GM03348 (cell line): ENCODE results near the gene HSH2D.

ENCODE experiments used
- DNase-seq: peaks from one replicate; pipeline ENCODE4 v3.0.0; 2012; ENCODE audit warnings: low spot score

The HSH2D gene

DNA sequence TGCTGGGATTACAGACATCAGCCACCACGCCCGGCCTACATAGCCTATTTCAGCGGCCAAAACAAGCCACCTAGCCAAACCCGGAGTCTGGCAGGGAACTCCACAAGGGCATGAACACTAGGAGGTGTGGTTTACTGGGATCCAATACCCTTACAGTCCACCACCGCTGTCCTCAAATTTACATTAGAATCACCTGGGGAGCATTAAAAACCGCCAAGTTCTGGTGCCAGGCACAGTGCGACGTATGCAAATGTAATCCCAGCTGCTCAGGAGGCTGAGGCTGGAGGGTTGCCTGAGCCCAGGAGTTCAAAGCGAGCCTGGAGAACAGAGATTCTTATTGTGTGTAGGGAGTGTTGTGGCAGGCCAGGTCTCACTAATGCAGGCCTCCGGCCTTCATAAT, 50.0 kb downstream of the HSH2D start:
- no peak for DNase-seq

GRCh38 chr19:16197188-16197621, 53.7 kb downstream of the HSH2D start:
- peak; percentile 80 for DNase-seq

- DNase-seq = peak; percentile 99
Observed at GRCh38 chr19:16197622-16198369, 54.3 kb downstream of the HSH2D start, which contains the start of gene AP1M1. Gene AP1M1, plus strand, starts transcription at chr19:16197911. Its CDS starts 116 bp downstream, at chr19:16198027.

- DNase-seq = peak; percentile 29
Observed at GRCh38 chr19:16198370-16198651, 54.8 kb downstream of the HSH2D start.

- DNase-seq = no peak
Observed at GRCh38 chr19:16199275-16199932, 55.9 kb downstream of the HSH2D start.

DNA sequence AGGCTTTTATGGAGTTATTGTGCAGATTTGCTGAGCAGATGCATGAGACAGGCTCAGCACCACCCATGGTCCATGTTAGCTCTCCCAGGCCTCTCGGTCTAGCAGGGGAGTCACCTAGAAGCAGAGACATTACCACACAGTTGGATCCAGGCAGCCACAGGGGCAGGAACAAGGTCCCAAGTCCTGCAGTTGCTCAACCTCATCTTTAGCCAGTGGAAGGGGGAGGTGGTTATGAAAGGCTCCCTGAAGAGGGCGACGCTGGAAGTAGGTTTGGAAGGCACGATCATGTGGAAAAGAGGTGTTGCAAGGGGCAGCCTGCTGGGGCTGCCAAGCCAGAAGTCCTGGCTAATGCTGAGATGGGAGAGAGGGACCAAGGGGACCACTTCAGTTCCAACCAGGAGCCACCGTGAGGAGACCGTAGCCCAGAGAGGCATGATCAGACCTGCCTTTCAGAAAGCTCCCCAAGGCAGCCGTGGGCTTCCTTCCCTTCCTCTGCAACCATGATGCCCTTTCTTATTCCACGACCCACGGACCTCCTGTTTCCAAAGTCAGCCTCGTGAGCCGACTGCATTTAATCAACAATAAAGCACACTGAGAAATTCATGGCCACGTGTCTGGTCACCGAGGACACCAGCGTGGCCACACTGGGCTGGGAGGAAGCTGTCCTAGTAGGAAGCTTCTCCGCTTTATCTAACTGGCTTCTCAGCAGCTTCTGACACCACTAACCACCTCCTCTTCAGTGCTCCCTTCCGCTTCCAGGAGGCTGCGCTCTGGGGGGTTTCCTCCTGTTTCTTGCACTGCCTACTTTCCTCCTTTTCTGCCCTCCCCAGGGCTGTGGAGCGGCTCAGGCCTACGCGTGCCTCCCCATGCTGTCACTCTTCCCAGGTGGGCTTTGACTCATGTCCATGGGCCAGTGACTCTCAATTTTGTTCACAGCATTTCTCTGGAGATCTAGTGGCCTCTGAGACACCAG, 56.8 kb downstream of the HSH2D start:
- DNase-seq = peak; percentile 36

DNA sequence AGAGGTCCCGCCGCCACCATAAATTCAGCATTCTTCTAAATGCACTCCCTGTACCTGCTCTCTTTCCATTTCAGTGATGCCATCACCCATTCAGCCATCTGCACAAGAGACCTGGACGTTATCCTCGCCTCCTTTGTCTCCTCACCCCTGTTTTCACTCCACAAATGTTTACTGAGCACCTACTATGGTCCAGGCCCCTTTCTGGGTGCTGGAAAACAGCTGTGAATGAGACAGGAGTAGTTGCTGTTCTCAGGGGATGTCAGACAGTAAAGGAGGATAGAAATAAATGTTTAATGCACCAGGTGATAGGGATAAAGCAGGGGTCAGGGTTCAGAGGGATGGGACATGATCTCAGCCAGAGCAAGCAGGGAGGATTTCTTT, 57.5 kb downstream of the HSH2D start:
- DNase-seq = no peak

- DNase-seq = peak; percentile 37
Observed at GRCh38 chr19:16202320-16203255, 59.1 kb downstream of the HSH2D start.

- no peak for DNase-seq
Observed at GRCh38 chr19:16203256-16204004, 59.9 kb downstream of the HSH2D start.

GRCh38 chr19:16204005-16204294, 60.5 kb downstream of the HSH2D start:
- no peak for DNase-seq

GRCh38 chr19:16205205-16206045, 61.9 kb downstream of the HSH2D start:
- DNase-seq = no peak

DNA sequence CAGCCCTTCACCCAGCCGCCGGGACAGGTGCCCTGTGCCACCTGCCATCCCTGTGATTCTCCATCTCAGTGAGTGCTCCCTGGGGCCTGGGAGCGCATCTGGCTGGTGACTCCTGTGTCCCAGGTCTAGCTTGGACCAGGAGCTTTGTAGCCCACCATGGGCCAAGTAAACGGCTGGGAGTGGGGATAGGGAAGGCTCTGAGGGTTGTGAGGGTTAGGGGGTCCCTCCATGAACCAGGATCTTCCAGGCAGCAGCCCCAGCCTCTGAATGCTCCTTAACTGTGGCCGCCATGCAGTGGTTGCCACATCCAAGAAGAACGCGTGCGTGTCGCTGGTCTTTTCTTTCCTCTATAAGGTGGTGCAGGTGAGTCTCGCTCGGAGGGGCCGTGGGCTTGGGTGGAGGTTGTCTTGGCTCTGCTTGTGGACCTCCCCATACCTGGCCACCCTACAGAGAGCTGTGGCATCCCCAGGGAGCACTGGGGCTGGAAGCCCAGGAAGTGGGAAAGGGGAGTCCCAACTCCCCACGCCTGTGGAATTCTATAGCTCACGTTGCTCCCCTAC, 62.6 kb downstream of the HSH2D start:
- DNase-seq = no peak

DNA sequence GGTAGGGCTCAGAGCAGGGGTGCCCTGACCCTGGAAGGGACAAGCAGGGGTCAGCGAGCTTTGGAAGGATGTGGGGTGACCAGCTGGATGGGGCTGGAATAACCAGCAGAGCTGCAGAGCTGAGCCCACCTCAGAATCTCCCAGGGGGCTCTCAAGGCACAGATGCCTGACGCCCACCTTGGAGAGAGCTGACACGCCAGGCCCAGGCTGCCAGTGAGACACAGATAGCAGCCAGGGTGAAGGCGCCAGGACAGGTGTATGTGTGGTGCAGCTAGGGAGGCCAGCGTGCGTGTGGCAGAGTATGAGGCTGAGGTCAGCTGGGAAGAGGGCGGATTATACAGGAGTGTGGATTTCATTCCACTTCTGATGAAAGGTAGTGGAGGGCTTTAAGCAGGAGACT, 63.2 kb downstream of the HSH2D start:
- no peak for DNase-seq

GRCh38 chr19:16207063-16207462, 63.6 kb downstream of the HSH2D start:
- no peak for DNase-seq

DNA sequence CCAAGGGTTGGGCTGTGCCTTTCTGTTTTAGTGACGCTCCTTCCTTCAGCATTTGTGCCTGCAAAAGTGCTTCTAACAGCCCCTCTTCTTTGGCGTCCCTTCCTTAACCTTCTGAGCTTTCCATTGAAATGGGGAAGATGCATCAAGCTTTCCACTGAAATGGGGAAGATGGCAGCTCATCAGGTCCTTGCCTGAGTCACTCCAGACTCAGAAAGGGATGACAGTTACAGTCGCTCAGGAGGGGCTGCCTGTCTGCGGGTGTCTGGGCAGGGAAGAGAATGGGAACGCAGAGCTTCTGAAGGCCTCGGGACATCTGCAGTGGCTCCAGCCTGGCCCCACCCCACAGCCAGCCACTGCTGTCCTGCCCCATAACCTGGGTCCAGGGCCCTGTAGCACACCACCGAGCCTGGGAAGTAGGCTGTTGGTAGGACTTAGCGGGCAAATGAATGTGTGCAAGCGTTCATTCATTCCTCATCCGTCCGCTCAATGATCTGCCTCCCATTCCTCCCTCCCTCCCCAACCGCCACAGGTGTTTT, 64.1 kb downstream of the HSH2D start:
- no peak for DNase-seq
